ENCODE measurements around the gene SPECC1. TPM values are rescaled to one million over a fixed set of nuclear protein-coding genes. Genes with fewer than 3 reads are reported as not detected.
A peak's percentile ranks its signal among the peaks of the same experiment; 100 is the strongest.
"Not testable (repeated sequence)": the region's sequence is repeated elsewhere in the genome, so short reads cannot be mapped to it uniquely, and the experiment has no call there.

SPECC1 gene
- total RNA-seq, 6 experiments from 2014 or later, result 19.2 to 33.7 (median 29.4) TPM

- H3K9me3 Mint-ChIP-seq, result no peaks in the 10 kb centered on the region
- H3K27me3 Mint-ChIP-seq (ENCODE audit: insufficient read depth), result no peaks in the 10 kb centered on the region
- peaks cover 53% of the 10 kb centered on the region for H3K4me1 Mint-ChIP-seq (ENCODE audit: low read depth)
- no peaks in the 10 kb centered on the region for H3K36me3 Mint-ChIP-seq (ENCODE audit: low read depth)
- DNase-seq, result no peak
- TF ChIP-seq CTCF (IDR thresholded peaks at IDR 0.05), result no peak
- H3K4me3 Mint-ChIP-seq, result no peak overlapping the region
- H3K27ac Mint-ChIP-seq, result peak overlapping the region; percentile 67
Observed at GRCh38 chr17:20224379-20224778, 215.2 kb downstream of the SPECC1 start.

GRCh38 chr17:20225162-20226115, 216.3 kb downstream of the SPECC1 start:
- Mint-ChIP-seq H3K36me3 (ENCODE audit: low read depth) (no peaks in the 10 kb centered on the region), H3K9me3 (no peaks in the 10 kb centered on the region), H3K4me3 (no peak overlapping the region), H3K27me3 (ENCODE audit: insufficient read depth) (no peaks in the 10 kb centered on the region; the same call in 1 of the 2 replicates), H3K4me1 (ENCODE audit: low read depth) (peaks cover 62% of the 10 kb centered on the region), H3K27ac (peak overlapping the region; percentile 67; the same call in 1 of the 2 replicates)
- DNase-seq, result no peak
- TF ChIP-seq CTCF (IDR thresholded peaks at IDR 0.05), result peak; percentile 28; the same call in 1 of the 2 replicates

GRCh38 chr17:20226814-20227482, 217.8 kb downstream of the SPECC1 start:
- Mint-ChIP-seq H3K27ac (peak overlapping the region; percentile 15; the same call in 1 of the 2 replicates), H3K4me3 (no peak overlapping the region; the same call in 1 of the 2 replicates), H3K36me3 (ENCODE audit: low read depth) (no peaks in the 10 kb centered on the region), H3K9me3 (no peaks in the 10 kb centered on the region), H3K27me3 (ENCODE audit: insufficient read depth) (no peaks in the 10 kb centered on the region; the same call in none of the 2 replicates), H3K4me1 (ENCODE audit: low read depth) (peaks cover 69% of the 10 kb centered on the region)
- peak; percentile 60 for DNase-seq
- TF ChIP-seq CTCF (IDR thresholded peaks at IDR 0.05), result peak; percentile 94

GRCh38 chr17:20227720-20228370, 218.7 kb downstream of the SPECC1 start:
- H3K36me3 Mint-ChIP-seq (ENCODE audit: low read depth); H3K9me3 Mint-ChIP-seq; H3K4me3 Mint-ChIP-seq; H3K27me3 Mint-ChIP-seq (ENCODE audit: insufficient read depth); DNase-seq: not testable (repeated sequence)
- peak overlapping the region; percentile 42 for H3K27ac Mint-ChIP-seq
- H3K4me1 Mint-ChIP-seq (ENCODE audit: low read depth), result peaks cover 69% of the 10 kb centered on the region

- H3K9me3 Mint-ChIP-seq, result no peaks in the 10 kb centered on the region
- H3K4me3 Mint-ChIP-seq, result no peak overlapping the region
- no peaks in the 10 kb centered on the region for H3K36me3 Mint-ChIP-seq (ENCODE audit: low read depth)
Observed at GRCh38 chr17:20228410-20228809, 219.3 kb downstream of the SPECC1 start.

More at GRCh38 chr17:20228410-20228809, 219.3 kb downstream of the SPECC1 start:
- TF ChIP-seq CTCF (IDR thresholded peaks at IDR 0.05), result no peak
- no peak for DNase-seq
- H3K27me3 Mint-ChIP-seq (ENCODE audit: insufficient read depth), result no peaks in the 10 kb centered on the region; the same call in none of the 2 replicates
- H3K27ac Mint-ChIP-seq, result peak overlapping the region; percentile 42
- peaks cover 69% of the 10 kb centered on the region for H3K4me1 Mint-ChIP-seq (ENCODE audit: low read depth)
